A673 (cell line): Measurements from ENCODE around the gene PIAS1. TPM values are rescaled to one million over a fixed set of nuclear protein-coding genes. Genes with fewer than 3 reads are reported as not detected.
"Not testable (repeated sequence)": the region's sequence is repeated elsewhere in the genome, so short reads cannot be mapped to it uniquely, and the experiment has no call there.

ENCODE experiments used
- Bru-seq: library from RNA; stranded (reverse); fragments of 400-500 nt; gene quantifications from one replicate; lab custom pipeline; 2021; lab: Mats Ljungman, UMichigan
- BruChase-seq, 2 experiments: library from RNA; stranded (reverse); fragments of 400-500 nt; gene quantifications; one replicate each; lab custom pipeline; 2021; lab: Mats Ljungman, UMichigan
- BruUV-seq: library from RNA; stranded (reverse); fragments of 400-500 nt; replicated peaks from 2 replicates; lab custom pipeline; 2021; lab: Mats Ljungman, UMichigan
- CTCF ChIA-PET: fragments of 300-600 bp; sonication (Branson Sonifier 250); formaldehyde crosslinking; loops from one replicate; lab custom pipeline; 2022; ENCODE audit warnings: antibody characterized with exemption; lab: Charles Lee
- POLR2A ChIA-PET: fragments of 300-600 bp; sonication (Branson Sonifier 250); formaldehyde crosslinking; loops from one replicate; lab custom pipeline; 2022; ENCODE audit warnings: antibody characterized with exemption; ENCODE audit not compliant: low non-redundant PET; lab: Charles Lee
- DNase-seq: peaks from one replicate; pipeline ENCODE4 v3.0.0-alpha.2; 2015; ENCODE audit warnings: low spot score
- H3K27ac ChIP-seq: fragments of 200-600 bp; sonication (generic); 2 replicates; pipeline ENCODE4 v1.5.1; 2016; ENCODE audit warnings: mixed run types, low read depth, mild to moderate bottlenecking, mixed read lengths, antibody characterized with exemption, low read length; ENCODE audit not compliant: poor library complexity, severe bottlenecking
- H3K27me3 ChIP-seq: fragments of 200-600 bp; sonication (generic); replicated peaks from 2 replicates; pipeline ENCODE4 v1.6.1; 2017; ENCODE audit warnings: mixed run types, low read depth, mild to moderate bottlenecking, mixed read lengths, antibody characterized with exemption, low read length; ENCODE audit not compliant: insufficient read depth, poor library complexity
- H3K36me3 ChIP-seq: fragments of 200-600 bp; sonication (generic); 2 replicates; pipeline ENCODE4 v1.6.1; 2016; ENCODE audit warnings: mixed run types, mild to moderate bottlenecking, mixed read lengths, antibody characterized with exemption, low read length; ENCODE audit not compliant: insufficient read depth, poor library complexity, severe bottlenecking
- H3K4me1 ChIP-seq: fragments of 200-600 bp; sonication (generic); 2 replicates; pipeline ENCODE4 v1.6.1; 2017; ENCODE audit warnings: mixed run types, mild to moderate bottlenecking, mixed read lengths, antibody characterized with exemption, low read length; ENCODE audit not compliant: insufficient read depth, poor library complexity, severe bottlenecking
- H3K4me3 ChIP-seq: fragments of 200-600 bp; sonication (generic); 2 replicates; pipeline ENCODE4 v1.5.1; 2016; ENCODE audit warnings: low read depth, mixed run types, mild to moderate bottlenecking, mixed read lengths, low read length; ENCODE audit not compliant: poor library complexity, severe bottlenecking
- H3K9me3 ChIP-seq: fragments of 200-600 bp; sonication (generic); 2 replicates; pipeline ENCODE4 v1.6.1; 2016; ENCODE audit warnings: mixed run types, low read depth, mild to moderate bottlenecking, mixed read lengths, antibody characterized with exemption, low read length; ENCODE audit not compliant: poor library complexity, severe bottlenecking
- EZH2 ChIP-seq: fragments of 200-600 bp; sonication (generic); IDR thresholded peaks from 2 replicates; pipeline ENCODE4 v1.6.1; 2017; ENCODE audit warnings: borderline replicate concordance, low read depth, mild to moderate bottlenecking, mixed read lengths, antibody characterized with exemption, low read length; ENCODE audit not compliant: poor library complexity, severe bottlenecking
- intact Hi-C: fragments of 100-400 bp; cut with micrococcal nuclease; formaldehyde crosslinking; loops from one replicate; pipeline ENCODE4 v1.10.0; 2022; ENCODE audit not compliant: unreplicated experiment
- long read RNA-seq: library from polyadenylated mRNA; stranded (forward); transcript quantifications from one replicate; pipeline ENCODE4 v2.0.0, GENCODE V29; 2022
- total RNA-seq: library from RNA; stranded (reverse); gene quantifications from 2 replicates; pipeline ENCODE4 v1.2.3, GENCODE V29; 2021
- TF ChIP-seq, protein P1 (sequence below): fragments of 300-800, 200-600 bp; sonication (generic); conservative IDR thresholded peaks from 2 replicates; pipeline ENCODE4 v1.5.1; 2017; ENCODE audit warnings: low read depth, mild to moderate bottlenecking, antibody characterized with exemption, low read length, moderate library complexity, mixed read lengths

PIAS1 gene
- total RNA-seq (37.5 and 40.2 TPM in 2 replicates), Bru-seq, nascent RNA (percentile 91 among the genes with signal in this experiment), BruChase-seq, experiment 1, labeled RNA remaining after a 2-hour chase (percentile 86 among the genes with signal in this experiment), BruChase-seq, experiment 2, labeled RNA remaining after a 6-hour chase (percentile 75 among the genes with signal in this experiment)
- long read RNA-seq, full-length matches to known transcripts = 63 of 72 reads
- long read RNA-seq, partial matches to known transcripts = 2 of 72 reads
- long read RNA-seq, other reads (novel, unspliced or antisense) = 7 of 72 reads

GRCh38 chr15:68053701-68054627 lies at the start of gene PIAS1:
PIAS1 (plus strand) TSS chr15:68054315; CDS start chr15:68054327, 12 bp downstream.
- POLR2A ChIA-PET = interaction anchor here (0.5 to 1.1 kb wide), 3 partner anchors 57 to 1667 kb away, joined by 3 to 9 read pairs (median 5); partner anchors contain the start of gene MAP2K1
- intact Hi-C loops = loop anchor here (5.0 kb wide), 1 partner anchor 98 kb away; no protein-coding TSS in a partner anchor
- peak; percentile 95 for DNase-seq
- peak within 1 kb of the TSS; percentile 88 for H3K27ac ChIP-seq
- BruUV-seq = no TSS peak
- TF ChIP-seq, protein P1, sequence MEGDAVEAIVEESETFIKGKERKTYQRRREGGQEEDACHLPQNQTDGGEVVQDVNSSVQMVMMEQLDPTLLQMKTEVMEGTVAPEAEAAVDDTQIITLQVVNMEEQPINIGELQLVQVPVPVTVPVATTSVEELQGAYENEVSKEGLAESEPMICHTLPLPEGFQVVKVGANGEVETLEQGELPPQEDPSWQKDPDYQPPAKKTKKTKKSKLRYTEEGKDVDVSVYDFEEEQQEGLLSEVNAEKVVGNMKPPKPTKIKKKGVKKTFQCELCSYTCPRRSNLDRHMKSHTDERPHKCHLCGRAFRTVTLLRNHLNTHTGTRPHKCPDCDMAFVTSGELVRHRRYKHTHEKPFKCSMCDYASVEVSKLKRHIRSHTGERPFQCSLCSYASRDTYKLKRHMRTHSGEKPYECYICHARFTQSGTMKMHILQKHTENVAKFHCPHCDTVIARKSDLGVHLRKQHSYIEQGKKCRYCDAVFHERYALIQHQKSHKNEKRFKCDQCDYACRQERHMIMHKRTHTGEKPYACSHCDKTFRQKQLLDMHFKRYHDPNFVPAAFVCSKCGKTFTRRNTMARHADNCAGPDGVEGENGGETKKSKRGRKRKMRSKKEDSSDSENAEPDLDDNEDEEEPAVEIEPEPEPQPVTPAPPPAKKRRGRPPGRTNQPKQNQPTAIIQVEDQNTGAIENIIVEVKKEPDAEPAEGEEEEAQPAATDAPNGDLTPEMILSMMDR = peak; percentile 19; the same call in 1 of the 2 replicates
- no peak for TF ChIP-seq EZH2
- H3K9me3 ChIP-seq = no peaks in the 10 kb centered on the region
- peak within 1 kb of the TSS; percentile 88 for H3K4me3 ChIP-seq
- no peaks in the 10 kb centered on the region for H3K36me3 ChIP-seq
- H3K4me1 ChIP-seq = peaks cover 21% of the 10 kb centered on the region
- CTCF ChIA-PET = interaction anchor here (0.6 to 0.7 kb wide), 2 partner anchors 55 to 180 kb away, joined by 3 to 6 read pairs; no protein-coding TSS in a partner anchor
- H3K27me3 ChIP-seq = no peaks in the 10 kb centered on the region

DNA sequence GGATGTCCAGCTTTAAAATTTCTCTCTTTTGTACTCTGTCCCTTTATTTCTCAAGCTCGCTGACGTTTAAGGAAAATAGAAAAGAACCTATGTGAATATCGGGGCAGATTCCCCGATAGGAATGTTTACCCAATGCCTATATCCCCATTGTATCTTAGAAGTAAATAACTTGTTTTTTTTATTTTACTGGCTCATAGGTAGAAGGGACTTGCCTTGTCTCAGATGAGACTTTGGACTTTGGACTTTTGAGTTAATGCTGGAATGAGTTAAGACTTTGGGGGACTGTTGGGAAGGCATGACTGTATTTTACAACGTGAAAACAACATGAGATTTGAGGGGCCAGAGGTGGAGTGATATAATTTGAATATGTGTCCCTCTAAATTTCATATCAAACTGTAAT lies 46.5 kb upstream of the PIAS1 start:
- H3K4me3 ChIP-seq, H3K27ac ChIP-seq, intact Hi-C loops, BruUV-seq, DNase-seq, POLR2A ChIA-PET, H3K36me3 ChIP-seq, H3K27me3 ChIP-seq, H3K9me3 ChIP-seq, H3K4me1 ChIP-seq, CTCF ChIA-PET: not testable (repeated sequence)

GRCh38 chr15:68010361-68011153 lies 43.6 kb upstream of the PIAS1 start:
- POLR2A ChIA-PET = no interaction called here
- H3K4me3 ChIP-seq = no peak overlapping the region
- H3K9me3 ChIP-seq = no peaks in the 10 kb centered on the region
- CTCF ChIA-PET = no interaction called here
- DNase-seq = no peak
- H3K4me1 ChIP-seq = no peaks in the 10 kb centered on the region
- no TSS peak for BruUV-seq
- TF ChIP-seq, protein P1 = no peak
- TF ChIP-seq EZH2 = no peak
- intact Hi-C loops = no loop called here
- H3K36me3 ChIP-seq = no peaks in the 10 kb centered on the region
- H3K27ac ChIP-seq = no peak overlapping the region
- no peaks in the 10 kb centered on the region for H3K27me3 ChIP-seq
